OCI-LY7 (cell line): ENCODE measurements around the gene AKAP9. TPM values are rescaled to one million over a fixed set of nuclear protein-coding genes. Genes with fewer than 3 reads are reported as not detected.

Experiments used
- BruUV-seq: library from RNA; stranded (reverse); fragments of 400-500 nt; replicated peaks from 2 replicates; lab custom pipeline; 2021; lab: Mats Ljungman, UMichigan
- CTCF ChIA-PET: fragments of 300-600 bp; sonication (Branson Sonifier 250); formaldehyde crosslinking; loops from one replicate; lab custom pipeline; 2022; ENCODE audit warnings: antibody characterized with exemption; ENCODE audit not compliant: unreplicated experiment; lab: Charles Lee
- POLR2A ChIA-PET: fragments of 300-600 bp; sonication (Branson Sonifier 250); formaldehyde crosslinking; loops from one replicate; lab custom pipeline; 2022; ENCODE audit warnings: antibody characterized with exemption; lab: Charles Lee
- DNase-seq: peaks from one replicate; pipeline ENCODE4 v3.0.0-alpha.2; 2015; ENCODE audit warnings: low spot score
- H2AFZ ChIP-seq: fragments of 200-600 bp; sonication (generic), shearing (Covaris generic); 2 replicates; pipeline ENCODE4 v1.6.1; 2014; ENCODE audit warnings: mild to moderate bottlenecking, antibody characterized with exemption, low read length, moderate library complexity
- H3K27ac ChIP-seq: fragments of 200-600 bp; sonication (generic); 2 replicates; pipeline ENCODE4 v1.5.1; 2014; ENCODE audit warnings: mixed run types, low read depth, mild to moderate bottlenecking, moderate library complexity, low read length, inconsistent platforms; ENCODE audit not compliant: poor library complexity, severe bottlenecking
- H3K36me3 ChIP-seq: fragments of 200-600 bp; sonication (generic); 2 replicates; pipeline ENCODE4 v1.6.1; 2014; ENCODE audit warnings: mild to moderate bottlenecking, antibody characterized with exemption, low read length, moderate library complexity, mixed read lengths; ENCODE audit not compliant: insufficient read depth
- H3K4me1 ChIP-seq: fragments of 200-600 bp; sonication (generic); 2 replicates; pipeline ENCODE4 v1.5.1; 2014; ENCODE audit warnings: mild to moderate bottlenecking, low read length; ENCODE audit not compliant: insufficient read depth, poor library complexity, severe bottlenecking
- H3K4me2 ChIP-seq: fragments of 200-600 bp; sonication (generic); 2 replicates; pipeline ENCODE4 v1.6.1; 2014; ENCODE audit warnings: mild to moderate bottlenecking, low read length
- H3K4me3 ChIP-seq: fragments of 200-600 bp; sonication (generic); 2 replicates; pipeline ENCODE4 v1.5.1; 2014; ENCODE audit warnings: mild to moderate bottlenecking, low read depth, low read length; ENCODE audit not compliant: poor library complexity, severe bottlenecking
- H3K79me2 ChIP-seq: fragments of 200-600 bp; sonication (generic); 2 replicates; pipeline ENCODE4 v1.6.1; 2016; ENCODE audit warnings: low read depth, mild to moderate bottlenecking, low read length, moderate library complexity, mixed read lengths; ENCODE audit not compliant: insufficient read depth
- H3K9me2 ChIP-seq: fragments of 200-600 bp; sonication (generic); 2 replicates; pipeline ENCODE4 v1.6.1; 2016; ENCODE audit warnings: mild to moderate bottlenecking, low read length, mixed read lengths; ENCODE audit not compliant: insufficient read depth
- H3K9me3 ChIP-seq: fragments of 200-600 bp; sonication (generic); 2 replicates; pipeline ENCODE4 v1.6.1; 2014; ENCODE audit warnings: mild to moderate bottlenecking, mixed run types, low read length, mixed read lengths
- H4K20me1 ChIP-seq: fragments of 200-600 bp; sonication (generic); 2 replicates; pipeline ENCODE4 v1.6.1; 2014; ENCODE audit warnings: mild to moderate bottlenecking, antibody characterized with exemption, low read length, moderate library complexity, mixed read lengths; ENCODE audit not compliant: insufficient read depth
- EZH2phosphoT487 ChIP-seq: fragments of 200-600 bp; sonication (generic); IDR thresholded peaks from 2 replicates; pipeline ENCODE4 v1.6.1; 2018; ENCODE audit warnings: low read depth, borderline replicate concordance, mild to moderate bottlenecking, mixed run types, antibody characterized with exemption, low read length, moderate library complexity, mixed read lengths
- intact Hi-C: fragments of 100-400 bp; cut with micrococcal nuclease; formaldehyde crosslinking; loops from one replicate; pipeline ENCODE4 v1.10.0; 2022; ENCODE audit not compliant: unreplicated experiment
- total RNA-seq, 2 experiments: library from RNA; depleted of rRNA in 1 of 2; stranded (reverse); fragments of >200 nt in 1 of 2; shearing (Covaris generic) in 1 of 2; gene quantifications; 2 replicates each; pipeline ENCODE4 v1.2.3, GENCODE V29; 2014 to 2022
- TF ChIP-seq, protein P1 (sequence below): fragments of 200-600 bp; sonication (generic); conservative IDR thresholded peaks from 2 replicates; pipeline ENCODE4 v1.5.1; 2014; ENCODE audit warnings: mild to moderate bottlenecking, antibody characterized with exemption, low read length, moderate library complexity, mixed read lengths

The AKAP9 gene
- total RNA-seq, 2 experiments from 2014 or later: 32.6 to 38.1 TPM

- peaks cover 15% of the 10 kb centered on the region; the same call in 1 of the 2 replicates for H4K20me1 ChIP-seq
- POLR2A ChIA-PET: interaction anchor here (1.2 kb wide), 1 partner anchor 315 kb away, joined by 3 read pairs; no protein-coding TSS in a partner anchor
- peak overlapping the region; percentile 92 for H3K4me3 ChIP-seq
- DNase-seq: peak; percentile 82
- H3K4me2 ChIP-seq: peak overlapping the region; percentile 90
- intact Hi-C loops: loop anchor here (1.0 to 5.0 kb wide), 5 partner anchors 111 to 456 kb away; partner anchors contain the start of genes AKAP9, ANKIB1, FAM133B and GATAD1
- CTCF ChIA-PET: interaction anchor here (1.2 kb wide), 1 partner anchor 113 kb away, joined by 4 read pairs; no protein-coding TSS in a partner anchor
- peak overlapping the region; percentile 93; the same call in 1 of the 2 replicates for H2AFZ ChIP-seq
- H3K4me1 ChIP-seq: peaks cover 40% of the 10 kb centered on the region
- no peaks in the 10 kb centered on the region for H3K9me3 ChIP-seq
- H3K9me2 ChIP-seq: no peaks in the 10 kb centered on the region
- H3K27ac ChIP-seq: peak overlapping the region; percentile 68
- BruUV-seq: no TSS peak
- H3K79me2 ChIP-seq: peaks cover 47% of the 10 kb centered on the region
- peaks cover 31% of the 10 kb centered on the region for H3K36me3 ChIP-seq
- TF ChIP-seq, protein P1, sequence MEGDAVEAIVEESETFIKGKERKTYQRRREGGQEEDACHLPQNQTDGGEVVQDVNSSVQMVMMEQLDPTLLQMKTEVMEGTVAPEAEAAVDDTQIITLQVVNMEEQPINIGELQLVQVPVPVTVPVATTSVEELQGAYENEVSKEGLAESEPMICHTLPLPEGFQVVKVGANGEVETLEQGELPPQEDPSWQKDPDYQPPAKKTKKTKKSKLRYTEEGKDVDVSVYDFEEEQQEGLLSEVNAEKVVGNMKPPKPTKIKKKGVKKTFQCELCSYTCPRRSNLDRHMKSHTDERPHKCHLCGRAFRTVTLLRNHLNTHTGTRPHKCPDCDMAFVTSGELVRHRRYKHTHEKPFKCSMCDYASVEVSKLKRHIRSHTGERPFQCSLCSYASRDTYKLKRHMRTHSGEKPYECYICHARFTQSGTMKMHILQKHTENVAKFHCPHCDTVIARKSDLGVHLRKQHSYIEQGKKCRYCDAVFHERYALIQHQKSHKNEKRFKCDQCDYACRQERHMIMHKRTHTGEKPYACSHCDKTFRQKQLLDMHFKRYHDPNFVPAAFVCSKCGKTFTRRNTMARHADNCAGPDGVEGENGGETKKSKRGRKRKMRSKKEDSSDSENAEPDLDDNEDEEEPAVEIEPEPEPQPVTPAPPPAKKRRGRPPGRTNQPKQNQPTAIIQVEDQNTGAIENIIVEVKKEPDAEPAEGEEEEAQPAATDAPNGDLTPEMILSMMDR: peak; percentile 89
- no peak for TF ChIP-seq EZH2phosphoT487
Measured at GRCh38 chr7:92133737-92134270, 193.1 kb downstream of the AKAP9 start.

DNA sequence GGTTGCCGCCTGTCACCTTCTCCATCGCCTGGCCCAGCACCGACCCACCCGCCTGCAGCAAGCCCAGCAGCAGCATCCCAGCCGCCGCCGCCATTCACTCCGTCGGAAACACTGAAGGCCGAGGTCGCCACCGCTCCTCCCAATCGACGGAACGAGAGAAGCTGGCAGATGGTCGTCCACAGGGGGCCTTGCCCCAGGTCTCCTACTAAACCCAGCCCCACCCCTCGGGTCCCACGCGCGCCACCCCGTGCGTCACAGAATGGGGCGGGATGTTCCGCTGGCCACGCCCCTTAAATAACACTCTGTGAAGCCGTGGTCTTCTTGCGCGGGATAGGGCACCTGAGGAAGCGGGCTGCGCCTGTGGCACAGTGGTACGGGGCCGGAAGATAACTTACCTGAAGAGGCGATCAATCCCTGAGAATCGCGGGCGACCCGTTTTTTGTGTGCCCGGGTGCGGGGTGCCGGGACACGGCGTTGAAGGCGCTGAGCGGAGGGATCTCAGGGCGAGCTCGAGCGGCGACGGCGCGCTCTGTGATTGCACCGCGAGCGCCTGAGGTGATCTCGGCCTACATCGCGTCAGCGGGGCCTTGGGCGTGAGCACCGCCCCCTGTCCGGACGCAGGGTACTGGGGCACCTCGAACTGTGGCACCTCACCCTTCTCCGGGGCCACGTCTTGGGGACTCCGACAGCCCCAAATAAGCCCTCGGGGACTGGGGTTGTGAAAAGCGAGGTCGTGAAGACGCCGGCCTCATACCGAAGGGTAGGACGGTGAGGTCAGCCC, 193.8 kb downstream of the AKAP9 start, which contains the start of gene CYP51A1:
Gene CYP51A1, minus strand, starts transcription at position 207 of the 781 bp plus-strand sequence. Its CDS starts 113 bp downstream, at position 94.
- DNase-seq: peak; percentile 94
- peaks cover 24% of the 10 kb centered on the region for H3K36me3 ChIP-seq
- peak within 1 kb of the TSS; percentile 90 for H3K4me2 ChIP-seq
- no TSS peak for BruUV-seq
- H3K27ac ChIP-seq: peak within 1 kb of the TSS; percentile 68
- ChIA-PET POLR2A (interaction anchor here (0.6 to 1.4 kb wide), 4 partner anchors 16 to 319 kb away, joined by 3 to 7 read pairs (median 3); no protein-coding TSS in a partner anchor), CTCF (interaction anchor here (1.2 kb wide), 1 partner anchor 112 kb away, joined by 4 read pairs; no protein-coding TSS in a partner anchor)
- peaks cover 15% of the 10 kb centered on the region; the same call in 1 of the 2 replicates for H4K20me1 ChIP-seq
- H3K79me2 ChIP-seq: peaks cover 44% of the 10 kb centered on the region
- peak within 1 kb of the TSS; percentile 92 for H3K4me3 ChIP-seq
- intact Hi-C loops: loop anchor here (1.0 to 5.0 kb wide), 5 partner anchors 110 to 456 kb away; partner anchors contain the start of genes AKAP9, ANKIB1, FAM133B and GATAD1
- TF ChIP-seq, protein P1: 0 out of 2 replicates have a peak, but pooled peaks have one; percentile 22
- TF ChIP-seq EZH2phosphoT487: no peak
- H3K9me2 ChIP-seq: no peaks in the 10 kb centered on the region
- H3K9me3 ChIP-seq: peaks cover 5% of the 10 kb centered on the region; the same call in 1 of the 2 replicates
- peaks cover 40% of the 10 kb centered on the region for H3K4me1 ChIP-seq
- H2AFZ ChIP-seq: peak within 1 kb of the TSS; percentile 93
